Endothelial cell of umbilical vein (primary cell): Measurements from ENCODE around the gene RPS6KA3. TPM values are rescaled to one million over a fixed set of nuclear protein-coding genes. Genes with fewer than 3 reads are reported as not detected.

ENCODE experiments used
- BruUV-seq: library from RNA; stranded (reverse); fragments of 400-500 nt; replicated peaks from 2 replicates; lab custom pipeline; 2021; lab: Mats Ljungman, UMichigan
- CTCF ChIA-PET: fragments of 300-600, 350-600 bp; sonication (Branson Sonifier 250); formaldehyde crosslinking; loops from one replicate; lab custom pipeline; 2021; ENCODE audit warnings: antibody characterized with exemption, inconsistent platforms; lab: Charles Lee
- POLR2A ChIA-PET: fragments of 300-600, 350-600 bp; sonication (Branson Sonifier 250); formaldehyde crosslinking; loops from one replicate; lab custom pipeline; 2021; ENCODE audit warnings: antibody characterized with exemption, inconsistent platforms; lab: Charles Lee
- DNase-seq: peaks from one replicate; pipeline ENCODE4 v3.0.0-alpha.2; 2011; ENCODE audit warnings: low read depth, low spot score
- FAIRE-seq: peaks from 2 replicates; lab custom pipeline; 2011; peaks lifted over from hg19 to GRCh38; lab: Jason Lieb, UNC
- H2AFZ ChIP-seq: 2 replicates; pipeline ENCODE4 v1.6.0; 2012; ENCODE audit warnings: low read depth, low read length, control low read depth, inconsistent platforms
- H3K27ac ChIP-seq: 2 replicates; pipeline ENCODE4 v1.5.1; 2011; ENCODE audit warnings: low read depth, mild to moderate bottlenecking, control low read depth, low read length, moderate library complexity; ENCODE audit not compliant: insufficient read depth
- H3K27me3 ChIP-seq, 2 experiments: 2 replicates each; pipeline versions ENCODE4 v1.6.0 to v1.6.1; 2011; ENCODE audit warnings: low read length in 2 of 2, mixed read lengths in 1 of 2; ENCODE audit not compliant: control insufficient read depth in 2 of 2, insufficient read depth in 2 of 2
- H3K36me3 ChIP-seq, 2 experiments: 2 replicates in 1 of 2; 3 replicates in 1 of 2; pipeline ENCODE4 v1.5.1; 2011; ENCODE audit warnings: low read length in 2 of 2, mild to moderate bottlenecking in 1 of 2, moderate library complexity in 1 of 2; ENCODE audit not compliant: control insufficient read depth in 2 of 2, insufficient read depth in 2 of 2; ENCODE audit errors: extremely low read depth in 1 of 2
- H3K4me1 ChIP-seq: 3 replicates; pipeline ENCODE4 v1.5.1; 2011; ENCODE audit warnings: mild to moderate bottlenecking, low read length; ENCODE audit not compliant: control insufficient read depth, insufficient read depth; ENCODE audit errors: extremely low read depth
- H3K4me2 ChIP-seq: 2 replicates; pipeline ENCODE4 v1.6.1; 2011; ENCODE audit warnings: low read length, control low read depth, mixed read lengths; ENCODE audit not compliant: insufficient read depth
- H3K4me3 ChIP-seq, 3 experiments: fragments of 200-600 bp in 1 of 3; sonication (generic), shearing (Covaris generic) in 1 of 3; replicated peaks in 1 of 3; 2 replicates each; pipeline ENCODE4 v1.5.1; 2011 to 2016; ENCODE audit warnings: control low read depth in 3 of 3, low read length in 3 of 3, mild to moderate bottlenecking in 2 of 3, inconsistent platforms in 1 of 3, low read depth in 1 of 3, moderate library complexity in 1 of 3; ENCODE audit not compliant: insufficient read depth in 1 of 3
- H3K79me2 ChIP-seq: 2 replicates; pipeline ENCODE4 v1.6.0; 2012; ENCODE audit warnings: low read length, inconsistent platforms; ENCODE audit not compliant: control insufficient read depth, insufficient read depth
- H3K9ac ChIP-seq: replicated peaks from 2 replicates; pipeline ENCODE3; 2011; ENCODE audit warnings: low read length, control low read depth; ENCODE audit not compliant: insufficient read depth; ENCODE audit errors: extremely low read depth
- H3K9me1 ChIP-seq: replicated peaks from 3 replicates; pipeline ENCODE4 v1.6.0; 2011; ENCODE audit warnings: mild to moderate bottlenecking, low read length; ENCODE audit not compliant: control insufficient read depth, insufficient read depth; ENCODE audit errors: extremely low read depth
- H3K9me3 ChIP-seq: replicated peaks from 2 replicates; pipeline ENCODE4 v1.5.1; 2012; ENCODE audit warnings: low read length, inconsistent platforms; ENCODE audit not compliant: control insufficient read depth, insufficient read depth
- H4K20me1 ChIP-seq: replicated peaks from 2 replicates; pipeline ENCODE3; 2011; ENCODE audit warnings: mild to moderate bottlenecking, low read length; ENCODE audit not compliant: control insufficient read depth, insufficient read depth; ENCODE audit errors: extremely low read depth
- CTCF ChIP-seq, 2 donors: IDR thresholded peaks; 1 replicate in 1 of 2; 2 replicates in 1 of 2; pipeline ENCODE4 v1.5.1; 2011; ENCODE audit warnings: low read length in 2 of 2, mild to moderate bottlenecking in 2 of 2, moderate library complexity in 2 of 2, control low read depth in 1 of 2, inconsistent platforms in 1 of 2, low read depth in 1 of 2; ENCODE audit not compliant: insufficient read depth in 1 of 2; ENCODE audit errors: extremely low read depth in 1 of 2
- EZH2 ChIP-seq: IDR thresholded peaks from 2 replicates; pipeline ENCODE4 v1.6.1; 2012; ENCODE audit warnings: borderline replicate concordance, low read depth, mild to moderate bottlenecking, moderate library complexity, low read length, inconsistent platforms; ENCODE audit not compliant: severe bottlenecking
- FOS ChIP-seq: IDR thresholded peaks from 2 replicates; pipeline ENCODE4 v1.6.1; 2011; ENCODE audit warnings: mild to moderate bottlenecking, low read length, moderate library complexity, borderline replicate concordance; ENCODE audit not compliant: insufficient read depth
- GATA2 ChIP-seq: IDR thresholded peaks from 2 replicates; pipeline ENCODE4 v1.7.0; 2011; ENCODE audit warnings: low read depth, mild to moderate bottlenecking, moderate library complexity, mixed read lengths, low read length; ENCODE audit not compliant: insufficient read length, insufficient read depth
- JUN ChIP-seq: IDR thresholded peaks from 2 replicates; pipeline ENCODE4 v1.6.1; 2011; ENCODE audit warnings: borderline replicate concordance, low read depth; ENCODE audit not compliant: insufficient read length, insufficient read depth
- MYC ChIP-seq: IDR thresholded peaks from one replicate; pipeline ENCODE4 v1.6.1; 2011; ENCODE audit warnings: mild to moderate bottlenecking, low read depth, low read length
- POLR2A ChIP-seq: IDR thresholded peaks from 2 replicates; pipeline ENCODE4 v1.6.1; 2012; ENCODE audit warnings: low read depth, mild to moderate bottlenecking, control low read depth, low read length
- POLR2AphosphoS5 ChIP-seq: IDR thresholded peaks from 2 replicates; pipeline ENCODE4 v1.6.1; 2012; ENCODE audit warnings: low read depth, mild to moderate bottlenecking, control low read depth, low read length, moderate library complexity; ENCODE audit not compliant: insufficient read depth
- dilution Hi-C: fragments of 300-500 bp; cut with MboI; formaldehyde crosslinking; loops from one replicate; pipeline ENCODE4 v1.15.0; 2019; ENCODE audit warnings: low sequenced_read_pairs; ENCODE audit not compliant: extremely low pct_ligation_motif_present
- intact Hi-C: fragments of 100-400 bp; cut with micrococcal nuclease; formaldehyde crosslinking; loops from one replicate; pipeline ENCODE4 v1.10.0; 2022
- polyA plus RNA-seq, 4 experiments: library from polyadenylated mRNA; depleted of rRNA in 3 of 4; stranded (reverse) in 3 of 4; unstranded in 1 of 4; fragments of >200 nt; gene quantifications; 2 replicates each; pipeline versions ENCODE4 v1.2.1 to v1.2.3, GENCODE V29; 2011 to 2012; ENCODE audit warnings: missing spikeins in 1 of 4
- total RNA-seq: library from RNA; stranded (reverse); gene quantifications from 2 replicates; pipeline ENCODE4 v1.2.3, GENCODE V29; 2021

RPS6KA3 gene
- total and polyA plus RNA-seq, 2 donors (not counting 3 experiments of a cell fraction or from before 2014, with no cell fraction given) = 24.4 to 61.6 TPM

DNA sequence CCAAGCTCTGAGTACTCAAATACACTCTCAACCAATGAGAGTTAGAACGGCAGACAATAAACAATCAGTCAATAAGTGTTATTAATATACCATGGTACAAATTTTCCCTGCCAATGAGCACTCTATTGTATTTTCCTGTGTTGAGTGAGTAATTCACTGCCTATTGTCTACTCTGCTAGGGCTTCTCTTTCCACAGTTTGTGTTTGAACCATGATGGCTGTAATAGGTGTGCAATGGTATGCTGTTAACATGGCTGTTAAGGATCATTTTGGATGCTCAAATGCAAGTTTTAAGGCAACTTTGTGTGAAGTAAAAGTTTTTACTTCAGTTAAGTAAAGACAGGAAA, 41.2 kb downstream of the RPS6KA3 start:
- intact Hi-C loops (no loop called here), dilution Hi-C loops (no loop called here)
- H3K27me3 ChIP-seq = no peaks in the 10 kb centered on the region
- no peaks in the 10 kb centered on the region for H3K36me3 ChIP-seq
- DNase-seq = peak; percentile 28
- no peak for TF ChIP-seq CTCF (IDR thresholded peaks at IDR 0.05; ENCODE audit: extremely low read depth in 1 of 2, insufficient read depth in 1 of 2, low read depth in 1 of 2, low read length in 2 of 2)
- peak; percentile 11 for TF ChIP-seq JUN
- TF ChIP-seq POLR2A = no peak
- TF ChIP-seq FOS = no peak
- no peak overlapping the region for H3K4me3 ChIP-seq
- FAIRE-seq = peak; percentile 70
- H3K9ac ChIP-seq = no peak overlapping the region
- peaks cover 12% of the 10 kb centered on the region for H3K4me1 ChIP-seq
- H2AFZ ChIP-seq = no peak overlapping the region
- no peaks in the 10 kb centered on the region for H3K9me1 ChIP-seq
- no peaks in the 10 kb centered on the region for H3K9me3 ChIP-seq
- no peak overlapping the region for H3K4me2 ChIP-seq
- ChIA-PET CTCF (no interaction called here), POLR2A (no interaction called here)
- no peaks in the 10 kb centered on the region for H3K79me2 ChIP-seq
- H4K20me1 ChIP-seq = no peaks in the 10 kb centered on the region
- no TSS peak for BruUV-seq
- H3K27ac ChIP-seq = no peak overlapping the region

DNA sequence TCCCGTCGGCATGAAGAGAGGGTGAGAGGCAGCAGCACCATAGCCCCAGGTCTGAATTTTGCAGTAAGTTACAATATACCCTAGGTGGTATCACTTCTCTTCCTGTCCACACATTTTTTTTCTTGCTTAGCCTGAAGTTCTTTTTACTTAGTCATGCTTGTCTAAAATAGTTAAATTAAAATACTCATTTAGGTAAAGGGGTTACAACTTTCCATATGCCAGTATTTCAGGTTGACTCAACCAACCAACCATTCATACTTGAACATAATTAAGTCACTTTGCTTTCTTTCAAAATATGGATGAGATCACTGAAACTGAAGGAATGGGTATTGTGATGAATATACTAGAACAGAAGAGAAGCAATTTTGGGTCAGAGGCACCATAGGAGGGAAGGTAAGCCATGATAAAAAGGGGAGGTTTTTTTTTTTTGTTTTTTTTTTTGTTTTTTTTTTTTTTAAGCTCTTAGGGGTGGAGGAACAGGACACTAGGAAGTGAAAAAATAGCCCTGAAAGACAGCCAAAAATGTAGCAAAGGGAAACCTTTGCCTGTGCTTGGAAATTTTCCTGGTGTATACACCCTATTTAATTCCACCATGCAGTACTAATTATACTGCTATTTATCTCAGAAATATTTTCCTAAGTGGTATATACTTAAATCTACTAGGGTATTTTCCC, 41.8 kb downstream of the RPS6KA3 start:
- BruUV-seq = no TSS peak
- POLR2A ChIA-PET = no interaction called here
- dilution Hi-C loops = no loop called here

More for the DNA sequence above, 41.8 kb downstream of the RPS6KA3 start:
- no peak overlapping the region for H3K27ac ChIP-seq
- no peaks in the 10 kb centered on the region for H3K9me1 ChIP-seq
- FAIRE-seq = no peak
- H3K9ac ChIP-seq = no peak overlapping the region
- no peak for TF ChIP-seq GATA2
- no peak for TF ChIP-seq MYC
- TF ChIP-seq POLR2AphosphoS5 = no peak
- no peak for TF ChIP-seq POLR2A
- no peak for TF ChIP-seq JUN
- no peak for TF ChIP-seq EZH2
- no peak overlapping the region for H3K4me2 ChIP-seq
- H3K27me3 ChIP-seq = no peaks in the 10 kb centered on the region
- intact Hi-C loops = no loop called here
- no peaks in the 10 kb centered on the region for H4K20me1 ChIP-seq
- H3K4me1 ChIP-seq = peaks cover 12% of the 10 kb centered on the region
- CTCF ChIA-PET = no interaction called here
- no peak overlapping the region for H3K4me3 ChIP-seq
- H3K79me2 ChIP-seq = no peaks in the 10 kb centered on the region
- no peak for DNase-seq
- H3K36me3 ChIP-seq = no peaks in the 10 kb centered on the region
- no peaks in the 10 kb centered on the region for H3K9me3 ChIP-seq
- H2AFZ ChIP-seq = no peak overlapping the region
